Left hindlimb (tissue), 1 donor: ENCODE results near the gene BAHCC1.
A peak's percentile ranks its signal among the peaks of the same experiment; 100 is the strongest.

Source experiments
- DNase-seq: peaks from one replicate; pipeline ENCODE4 v3.0.0-alpha.2; 2018

The BAHCC1 gene

GRCh38 chr17:81464586-81464985 lies 69.3 kb downstream of the BAHCC1 start:
- no peak for DNase-seq

GRCh38 chr17:81465910-81466309 lies 70.7 kb downstream of the BAHCC1 start:
- DNase-seq, result no peak

- no peak for DNase-seq
Observed at GRCh38 chr17:81466564-81467472, 71.6 kb downstream of the BAHCC1 start.

GRCh38 chr17:81468111-81468769 lies 73.0 kb downstream of the BAHCC1 start:
- no peak for DNase-seq

GRCh38 chr17:81468770-81469121 lies 73.5 kb downstream of the BAHCC1 start:
- DNase-seq, result no peak

GRCh38 chr17:81469266-81469665 lies 74.0 kb downstream of the BAHCC1 start:
- no peak for DNase-seq

GRCh38 chr17:81470270-81470943 lies 75.2 kb downstream of the BAHCC1 start:
- DNase-seq, result no peak

GRCh38 chr17:81470944-81471817 lies 75.9 kb downstream of the BAHCC1 start:
- DNase-seq, result no peak

GRCh38 chr17:81471818-81472456 lies 76.7 kb downstream of the BAHCC1 start:
- peak; percentile 95 for DNase-seq

- DNase-seq, result no peak
Observed at GRCh38 chr17:81473019-81473418, 77.8 kb downstream of the BAHCC1 start.

- no peak for DNase-seq
Observed at GRCh38 chr17:81474958-81475357, 79.7 kb downstream of the BAHCC1 start.

- DNase-seq, result no peak
Observed at GRCh38 chr17:81476097-81476496, 80.8 kb downstream of the BAHCC1 start.

- no peak for DNase-seq
Observed at GRCh38 chr17:81476635-81477034, 81.4 kb downstream of the BAHCC1 start.

GRCh38 chr17:81477173-81477572 lies 81.9 kb downstream of the BAHCC1 start:
- no peak for DNase-seq

GRCh38 chr17:81478119-81478518 lies 82.9 kb downstream of the BAHCC1 start:
- no peak for DNase-seq

- peak; percentile 64 for DNase-seq
Observed at GRCh38 chr17:81479175-81480071, 84.2 kb downstream of the BAHCC1 start.

GRCh38 chr17:81480140-81481072 lies 85.1 kb downstream of the BAHCC1 start:
- DNase-seq, result no peak

GRCh38 chr17:81481073-81481799 lies 86.0 kb downstream of the BAHCC1 start:
- DNase-seq, result peak; percentile 88
